H1 (cell line): ENCODE data around the gene CPZ. TPM values are rescaled to one million over a fixed set of nuclear protein-coding genes. Genes with fewer than 3 reads are reported as not detected.

Source experiments
- CTCF ChIA-PET: fragments of 300-600 bp; sonication (Branson Sonifier 250); formaldehyde crosslinking; loops from one replicate; lab custom pipeline; 2021; ENCODE audit not compliant: partially characterized antibody; lab: Charles Lee
- POLR2A ChIA-PET: fragments of 300-600 bp; sonication (Branson Sonifier 250); formaldehyde crosslinking; loops from one replicate; lab custom pipeline; 2021; ENCODE audit warnings: inconsistent platforms; ENCODE audit not compliant: partially characterized antibody; lab: Charles Lee
- DNase-seq, 2 experiments: peaks; one replicate each; pipeline versions ENCODE4 v3.0.0 to v3.0.0-alpha.2; 2010 to 2022; ENCODE audit warnings: low spot score in 2 of 2, low read depth in 1 of 2, mixed read lengths in 1 of 2
- FAIRE-seq: peaks from 2 replicates; lab custom pipeline; 2011; peaks lifted over from hg19 to GRCh38; lab: Jason Lieb, UNC
- H2AFZ ChIP-seq: 2 replicates; pipeline ENCODE4 v1.8.1; 2012; ENCODE audit warnings: low read length, inconsistent platforms
- H2AK5ac ChIP-seq: 2 replicates; pipeline ENCODE4 v1.6.1; 2013; ENCODE audit warnings: low read depth, low read length
- H2BK120ac ChIP-seq: replicated peaks from 2 replicates; pipeline ENCODE3; 2013; ENCODE audit warnings: low read depth, low read length, inconsistent platforms
- H2BK12ac ChIP-seq: 2 replicates; pipeline ENCODE4 v1.6.1; 2013; ENCODE audit warnings: low read depth, low read length
- H2BK15ac ChIP-seq: 2 replicates; pipeline ENCODE4 v1.6.1; 2013; ENCODE audit warnings: low read length
- H2BK20ac ChIP-seq: 2 replicates; pipeline ENCODE4 v1.6.1; 2013; ENCODE audit warnings: low read length
- H2BK5ac ChIP-seq: 2 replicates; pipeline ENCODE4 v1.6.1; 2013; ENCODE audit warnings: low read depth, low read length
- H3K14ac ChIP-seq: 2 replicates; pipeline ENCODE4 v1.6.1; 2013; ENCODE audit warnings: inconsistent platforms; ENCODE audit not compliant: insufficient read length
- H3K18ac ChIP-seq: 2 replicates; pipeline ENCODE4 v1.6.1; 2013; ENCODE audit warnings: low read length; ENCODE audit errors: extremely low read depth
- H3K23ac ChIP-seq: 2 replicates; pipeline ENCODE4 v1.6.1; 2013; ENCODE audit warnings: inconsistent platforms; ENCODE audit not compliant: insufficient read length
- H3K23me2 ChIP-seq: 2 replicates; pipeline ENCODE4 v1.6.1; 2013; ENCODE audit warnings: low read depth, low read length
- H3K27ac ChIP-seq: 2 replicates; pipeline ENCODE4 v1.6.1; 2011; ENCODE audit warnings: low read depth, low read length, inconsistent platforms
- H3K27me3 ChIP-seq, 4 experiments: replicated peaks in 1 of 4; 1 replicate in 1 of 4; 2 replicates in 3 of 4; pipeline versions ENCODE4 v1.6.1 to v1.8.1; 2011 to 2013; ENCODE audit warnings: low read length in 3 of 4, mild to moderate bottlenecking in 3 of 4, inconsistent platforms in 2 of 4, mixed read lengths in 2 of 4, moderate library complexity in 1 of 4; ENCODE audit not compliant: control insufficient read depth in 3 of 4, insufficient read depth in 3 of 4; ENCODE audit errors: extremely low read depth in 1 of 4
- H3K36me3 ChIP-seq, 4 experiments: 2 replicates each; pipeline versions ENCODE4 v1.6.1 to v1.8.1; 2011 to 2013; ENCODE audit warnings: mild to moderate bottlenecking in 4 of 4, low read length in 3 of 4, moderate library complexity in 2 of 4, control low read depth in 1 of 4, inconsistent platforms in 1 of 4; ENCODE audit not compliant: insufficient read depth in 4 of 4, control insufficient read depth in 2 of 4
- H3K4ac ChIP-seq: replicated peaks from 2 replicates; pipeline ENCODE3; 2013; ENCODE audit warnings: low read length, low read depth, mixed read lengths, inconsistent platforms; ENCODE audit not compliant: insufficient read length
- H3K4me1 ChIP-seq, 4 experiments: replicated peaks in 1 of 4; 1 replicate in 1 of 4; 2 replicates in 3 of 4; pipeline versions ENCODE4 v1.6.1 to v1.8.1; 2011 to 2013; ENCODE audit warnings: low read length in 3 of 4, inconsistent platforms in 2 of 4, mixed read lengths in 1 of 4; ENCODE audit not compliant: insufficient read depth in 4 of 4, control insufficient read depth in 3 of 4
- H3K4me2 ChIP-seq, 2 experiments: 2 replicates each; pipeline versions ENCODE4 v1.6.1 to v1.8.1; 2011 to 2013; ENCODE audit warnings: low read depth in 2 of 2, low read length in 2 of 2, control low read depth in 1 of 2, inconsistent platforms in 1 of 2, mild to moderate bottlenecking in 1 of 2; ENCODE audit not compliant: insufficient read depth in 1 of 2
- H3K4me3 ChIP-seq, 4 experiments: fragments of 200-600, 300-600 bp in 1 of 4; sonication (generic), shearing (Covaris generic), sonication (Bioruptor Twin) in 1 of 4; 2 replicates each; pipeline versions ENCODE4 v1.5.1 to v1.8.1; 2011 to 2016; ENCODE audit warnings: low read length in 4 of 4, low read depth in 3 of 4, control low read depth in 2 of 4, inconsistent platforms in 2 of 4, mild to moderate bottlenecking in 2 of 4, mixed read lengths in 1 of 4, moderate library complexity in 1 of 4; ENCODE audit not compliant: insufficient read depth in 2 of 4; ENCODE audit errors: extremely low read depth in 1 of 4
- H3K56ac ChIP-seq: replicated peaks from 2 replicates; pipeline ENCODE3; 2013; ENCODE audit warnings: low read depth, mild to moderate bottlenecking, mixed read lengths, low read length, inconsistent platforms; ENCODE audit not compliant: insufficient read length
- H3K79me1 ChIP-seq: 2 replicates; pipeline ENCODE4 v1.6.1; 2013; ENCODE audit warnings: low read depth, low read length, control low read depth
- H3K79me2 ChIP-seq, 2 experiments: 2 replicates each; pipeline versions ENCODE4 v1.6.1 to v1.8.1; 2012 to 2013; ENCODE audit warnings: low read length in 2 of 2, mild to moderate bottlenecking in 2 of 2, inconsistent platforms in 1 of 2; ENCODE audit not compliant: insufficient read depth in 2 of 2, control insufficient read depth in 1 of 2
- H3K9ac ChIP-seq, 4 experiments: replicated peaks in 1 of 4; 1 replicate in 1 of 4; 2 replicates in 3 of 4; pipeline versions ENCODE4 v1.6.1 to v1.8.1; 2011 to 2013; ENCODE audit warnings: low read depth in 3 of 4, low read length in 3 of 4, control low read depth in 2 of 4, mild to moderate bottlenecking in 2 of 4, moderate library complexity in 2 of 4, inconsistent platforms in 1 of 4; ENCODE audit errors: extremely low read depth in 1 of 4
- H3K9me3 ChIP-seq, 2 experiments: 2 replicates each; pipeline versions ENCODE4 v1.6.1 to v1.8.1; 2012 to 2013; ENCODE audit warnings: mild to moderate bottlenecking in 2 of 2, moderate library complexity in 2 of 2, control low read depth in 1 of 2, inconsistent platforms in 1 of 2, low read depth in 1 of 2, low read length in 1 of 2, mixed read lengths in 1 of 2; ENCODE audit not compliant: insufficient read depth in 2 of 2
- H4K20me1 ChIP-seq, 2 experiments: replicated peaks in 1 of 2; 2 replicates each; pipeline versions ENCODE3 to v1.8.1; 2011 to 2013; ENCODE audit warnings: inconsistent platforms in 2 of 2, low read length in 2 of 2, mild to moderate bottlenecking in 1 of 2; ENCODE audit not compliant: insufficient read depth in 2 of 2, control insufficient read depth in 1 of 2
- H4K5ac ChIP-seq: 2 replicates; pipeline ENCODE4 v1.6.1; 2013; ENCODE audit warnings: low read length, low read depth, mixed read lengths, inconsistent platforms; ENCODE audit not compliant: insufficient read length
- H4K8ac ChIP-seq: 2 replicates; pipeline ENCODE4 v1.8.0; 2013; ENCODE audit warnings: mild to moderate bottlenecking, moderate library complexity, low read length, inconsistent platforms; ENCODE audit not compliant: insufficient read depth; ENCODE audit errors: extremely low read depth
- H4K91ac ChIP-seq: replicated peaks from 2 replicates; pipeline ENCODE3; 2013; ENCODE audit warnings: low read length, mixed read lengths, inconsistent platforms; ENCODE audit not compliant: insufficient read length
- ATF3 ChIP-seq: IDR thresholded peaks from 2 replicates; pipeline ENCODE4 v1.6.1; 2011; ENCODE audit warnings: low read depth, mild to moderate bottlenecking, low read length; ENCODE audit not compliant: insufficient read depth
- CTCF ChIP-seq, 3 experiments: IDR thresholded peaks; 1 replicate in 2 of 3; 2 replicates in 1 of 3; pipeline versions ENCODE4 v1.5.1 to v1.6.1; 2011; ENCODE audit warnings: low read length in 3 of 3, mild to moderate bottlenecking in 3 of 3, inconsistent platforms in 2 of 3, low read depth in 1 of 3, moderate library complexity in 1 of 3; ENCODE audit not compliant: insufficient read depth in 1 of 3; ENCODE audit errors: control extremely low read depth in 1 of 3
- HDAC2 ChIP-seq, 2 experiments: fragments of 300-600 bp in 1 of 2; sonication (generic) in 1 of 2; IDR thresholded peaks; 2 replicates each; pipeline ENCODE4 v1.6.1; 2011 to 2012; ENCODE audit warnings: low read depth in 2 of 2, low read length in 2 of 2, mild to moderate bottlenecking in 2 of 2, moderate library complexity in 2 of 2, borderline replicate concordance in 1 of 2, inconsistent platforms in 1 of 2
- JUN ChIP-seq: IDR thresholded peaks from 2 replicates; pipeline ENCODE4 v1.6.1; 2011; ENCODE audit warnings: low read depth, mild to moderate bottlenecking, improper control_type of control experiment, low read length
- POLR2A ChIP-seq, 2 experiments: IDR thresholded peaks; 1 replicate in 1 of 2; 2 replicates in 1 of 2; pipeline ENCODE4 v1.6.1; 2011; ENCODE audit warnings: low read depth in 2 of 2, low read length in 2 of 2, mild to moderate bottlenecking in 2 of 2; ENCODE audit errors: control extremely low read depth in 1 of 2
- POLR2AphosphoS5 ChIP-seq: IDR thresholded peaks from 2 replicates; pipeline ENCODE4 v1.6.1; 2011; ENCODE audit warnings: low read depth, low read length
- RAD21 ChIP-seq, 2 experiments: IDR thresholded peaks in 1 of 2; conservative IDR thresholded peaks in 1 of 2; 2 replicates each; pipeline ENCODE4 v1.6.1; 2011; ENCODE audit warnings: low read depth in 2 of 2, low read length in 2 of 2, improper control_type of control experiment in 1 of 2, inconsistent platforms in 1 of 2, mild to moderate bottlenecking in 1 of 2, moderate library complexity in 1 of 2
- SIRT6 ChIP-seq: IDR thresholded peaks from one replicate; pipeline ENCODE4 v1.7.1; 2012; ENCODE audit warnings: low read length, inconsistent platforms
- TBP ChIP-seq: IDR thresholded peaks from 2 replicates; pipeline ENCODE4 v1.6.1; 2011; ENCODE audit warnings: low read depth, low read length, improper control_type of control experiment
- WGBS, 2 experiments: shearing (Covaris generic) in 1 of 2; methylation state at CpG; one replicate each; pipeline versions ENCODE4 v1.1.6 to v1.1.7; 2013 to 2015; ENCODE audit warnings: low lambda C conversion rate in 2 of 2, mixed read lengths in 2 of 2, inconsistent platforms in 1 of 2, low coverage in 1 of 2, missing lambda C conversion rate in 1 of 2; ENCODE audit not compliant: insufficient replicate concordance in 2 of 2, insufficient coverage in 1 of 2, insufficient read length in 1 of 2; ENCODE audit errors: extremely low coverage in 1 of 2, missing lambda C conversion rate in 1 of 2; 5-methylcytosine and 5-hydroxymethylcytosine counted together
- polyA plus RNA-seq, 7 experiments: library from polyadenylated mRNA; depleted of rRNA in 3 of 7; stranded (reverse) in 5 of 7; unstranded in 2 of 7; fragments of >200 nt in 5 of 7; fragments of 200-250 nt in 2 of 7; gene quantifications; 1 replicate in 5 of 7; 2 replicates in 1 of 7; 4 replicates in 1 of 7; pipeline versions ENCODE4 v1.2.1 to v1.2.3, GENCODE V29; 2011 to 2013; ENCODE audit warnings: missing spikeins in 2 of 7, mixed read lengths in 2 of 7
- total RNA-seq: library from RNA; stranded (reverse); fragmentation: NEBNext Ultra II Directional; extraction: Animal tissue kit (Norgen Biotek cat#: 25700); gene quantifications from 2 replicates; pipeline ENCODE4 v1.2.1, GENCODE V29; 2021

Gene CPZ
- total and polyA plus RNA-seq, 2 of the 8 experiments (the other 6 are each of a cell fraction or from before 2014, with no cell fraction given), result 28.8 to 40.7 TPM

GRCh38 chr4:8591114-8591513 lies 1.5 kb upstream of the CPZ start:
- Histone ChIP-seq H2AK5ac (peak overlapping the region; percentile 46; the same call in 1 of the 2 replicates), H3K56ac (no peak overlapping the region), H3K79me2 (peaks cover 0 to 11% of the 10 kb centered on the region in 2 experiments; a peak in 1 of 4 replicates), H3K79me1 (peaks cover 4% of the 10 kb centered on the region), H3K27ac (no peak overlapping the region), H3K14ac (no peak overlapping the region), H2BK15ac (0 out of 2 replicates have a peak overlapping the region, but pooled peaks have one; percentile 31), H3K23me2 (peaks cover 14% of the 10 kb centered on the region; the same call in 1 of the 2 replicates), H4K5ac (no peak overlapping the region), H3K9ac (no peak overlapping the region), H2AFZ (no peak overlapping the region), H3K18ac (no peak overlapping the region), H2BK5ac (no peak overlapping the region), H3K9me3 (no peaks in the 10 kb centered on the region), H3K4ac (no peak overlapping the region), H4K8ac (no peak overlapping the region; the same call in 1 of the 2 replicates), H3K4me2 (no peak overlapping the region), H4K91ac (peak overlapping the region; percentile 49), H2BK20ac (no peak overlapping the region), H4K20me1 (peaks cover 3 to 13% of the 10 kb centered on the region in 2 experiments), H3K23ac (no peak overlapping the region), H2BK120ac (peak overlapping the region; percentile 21), H2BK12ac (no peak overlapping the region), H3K36me3 (no peaks in the 10 kb centered on the region), H3K4me1 (peaks cover 0 to 24% (median 20%) of the 10 kb centered on the region in 4 experiments; a peak in 6 of 7 replicates), H3K4me3 (no peak overlapping the region), H3K27me3 (0 out of 7 replicates have a peak, but pooled peaks cover 0 to 3% (median under 1%) of the 10 kb centered on the region in 4 experiments)
- CTCF ChIA-PET, result interaction anchor here (1.0 to 5.8 kb wide), 10 partner anchors 8 to 123 kb away, joined by 3 to 49 read pairs (median 10); no protein-coding TSS in a partner anchor
- FAIRE-seq (no peak), DNase-seq (no peak)
- 86% methylated on average over 9 of the region's 9 CpGs; no CpG with 5 or more reads in 1 of the 2 experiments for WGBS, 2 experiments
- POLR2A ChIA-PET, result interaction anchor here (1.0 to 2.8 kb wide), 2 partner anchors 12 to 20 kb away, joined by 3 to 12 read pairs; no protein-coding TSS in a partner anchor
- TF ChIP-seq RAD21 (IDR thresholded peaks at IDR 0.05 in 1 of 2, conservative IDR thresholded peaks at IDR 0.05 in 1 of 2; ENCODE audit: low read depth in 2 of 2, low read length in 2 of 2) (no peak), HDAC2 (IDR thresholded peaks at IDR 0.05; ENCODE audit: borderline replicate concordance in 1 of 2, low read depth in 2 of 2, low read length in 2 of 2) (no peak), CTCF (IDR thresholded peaks at IDR 0.05; ENCODE audit: control extremely low read depth in 1 of 3, insufficient read depth in 1 of 3, low read depth in 1 of 3, low read length in 3 of 3) (no peak), JUN (no peak), TBP (no peak), SIRT6 (no peak), ATF3 (no peak), POLR2A (IDR thresholded peaks at IDR 0.05; ENCODE audit: control extremely low read depth in 1 of 2, low read depth in 2 of 2, low read length in 2 of 2) (no peak), POLR2AphosphoS5 (no peak)
